Left renal cortex interstitium (tissue), 4 donors: ENCODE measurements around the gene ACOT11. TPM values are rescaled to one million over a fixed set of nuclear protein-coding genes. Genes with fewer than 3 reads are reported as not detected.

Experiments
- DNase-seq, 4 donors: peaks; one replicate each; pipeline ENCODE4 v3.0.0-alpha.2; 2013; ENCODE audit warnings: low read depth in 4 of 4, low spot score in 2 of 4, missing footprints in 1 of 4
- polyA plus RNA-seq, 4 donors: library from polyadenylated mRNA; unstranded; fragments of 120-200 nt; gene quantifications; one replicate each; pipeline ENCODE4 v1.2.1, GENCODE V29; 2013; ENCODE audit not compliant: insufficient read length in 4 of 4

The ACOT11 gene
- polyA plus RNA-seq, 4 donors, result 9.3 to 15.8 (median 14.3) TPM

DNA sequence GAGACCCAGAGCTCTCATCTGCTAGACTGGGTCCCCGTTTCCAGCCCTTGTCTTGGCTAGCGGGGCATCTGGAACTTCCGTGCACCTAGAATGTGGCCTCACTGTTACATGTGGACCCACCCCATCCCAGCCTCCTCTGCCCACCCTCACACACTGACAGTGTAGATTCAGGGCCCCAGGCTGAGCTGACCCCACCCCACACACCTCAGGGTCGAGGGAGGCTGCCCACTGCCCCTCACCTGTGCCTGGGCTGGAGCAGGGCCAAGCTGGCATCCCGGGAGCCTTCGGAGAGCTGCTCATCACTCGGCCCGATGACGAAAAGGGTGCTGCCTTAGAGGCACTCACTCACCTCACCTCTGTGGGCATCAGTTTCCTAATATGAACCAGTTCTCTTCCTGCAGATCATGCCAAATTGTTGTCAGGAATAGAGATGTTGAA is 11.1 kb downstream of the ACOT11 start:
- no peak for DNase-seq

- DNase-seq, result no peak
Measured at GRCh38 chr1:54559771-54560231, 11.8 kb downstream of the ACOT11 start.

DNA sequence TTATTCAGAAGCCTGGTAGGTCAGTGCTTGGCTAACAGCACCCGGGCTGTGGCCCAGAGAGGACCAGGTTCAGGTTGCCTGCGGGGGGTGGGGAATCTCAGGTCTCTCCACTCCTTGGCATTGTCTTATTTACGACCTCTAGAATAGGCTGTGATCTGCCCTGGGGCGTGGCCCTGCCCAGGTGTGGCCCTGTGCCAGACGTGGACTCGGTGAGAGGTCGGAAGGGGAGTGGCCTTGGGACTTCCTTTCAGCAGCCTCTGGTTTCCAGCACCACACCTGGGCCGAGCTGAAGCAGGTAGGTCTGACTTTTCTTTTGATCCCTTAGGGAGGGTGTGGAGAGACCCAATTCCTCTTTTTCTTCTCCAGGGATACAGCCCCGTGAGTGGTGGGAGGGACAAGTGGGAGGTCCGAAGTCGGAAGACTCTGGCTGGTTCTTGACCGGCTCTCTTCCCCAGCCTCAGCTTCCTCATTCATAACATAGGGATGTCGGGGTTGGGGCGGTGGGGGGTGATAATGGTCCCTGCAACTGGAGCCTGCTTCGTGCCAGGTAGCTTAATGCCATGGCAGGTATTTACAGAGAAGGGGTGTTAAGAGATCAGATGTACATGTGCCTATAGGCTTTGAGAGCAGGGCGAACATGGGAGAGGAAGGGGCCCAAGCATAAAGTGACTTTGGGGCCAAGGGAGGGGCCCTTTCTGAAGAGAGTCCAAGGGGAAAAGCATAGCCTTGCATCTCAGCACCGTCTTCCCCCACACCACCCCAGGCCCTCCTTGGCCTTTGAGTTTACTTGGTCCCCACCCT is 16.5 kb downstream of the ACOT11 start:
- no peak for DNase-seq

DNA sequence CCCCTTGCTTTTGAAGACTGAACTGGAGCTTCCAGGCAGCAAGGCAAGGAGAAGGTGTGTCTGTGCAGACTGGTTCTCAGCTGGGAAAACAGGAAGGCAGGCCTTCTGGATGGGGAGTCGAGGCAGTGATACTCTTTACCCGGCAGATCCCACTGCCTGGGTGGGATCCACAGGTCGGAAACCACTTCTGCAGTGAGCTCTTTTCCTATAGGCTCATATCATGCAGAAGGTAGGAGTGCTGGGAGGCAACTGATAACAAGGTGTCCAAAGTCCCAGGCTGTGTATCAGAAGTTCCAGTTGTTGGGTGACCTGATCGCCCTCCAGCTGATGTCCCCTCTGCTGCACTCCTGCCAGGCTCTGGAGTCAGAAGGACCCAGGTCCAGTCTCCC is 17.1 kb downstream of the ACOT11 start:
- DNase-seq, result no peak

- no peak for DNase-seq
Measured at GRCh38 chr1:54566438-54567141, 18.6 kb downstream of the ACOT11 start.

GRCh38 chr1:54567961-54568360 is 19.9 kb downstream of the ACOT11 start:
- no peak for DNase-seq

DNA sequence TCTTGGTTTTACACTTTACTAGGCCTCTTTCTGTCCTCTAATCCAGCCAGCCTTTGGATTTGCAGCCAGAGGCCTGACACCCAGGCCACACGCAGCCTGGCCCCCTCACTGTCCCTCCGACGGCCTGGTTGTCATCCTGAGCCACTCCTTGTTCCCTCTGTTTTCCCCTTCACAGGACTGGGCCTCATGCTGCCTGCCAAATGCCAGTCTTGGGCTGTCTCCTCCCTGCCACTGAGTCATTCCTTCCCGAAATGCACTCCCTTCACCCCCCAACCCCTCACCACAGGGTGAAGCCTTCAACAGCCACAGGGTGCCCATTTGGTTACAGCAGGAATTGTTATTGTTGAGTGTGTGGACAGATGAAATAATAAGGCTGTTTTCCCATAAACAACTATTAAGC is 21.3 kb downstream of the ACOT11 start:
- DNase-seq, result no peak

DNA sequence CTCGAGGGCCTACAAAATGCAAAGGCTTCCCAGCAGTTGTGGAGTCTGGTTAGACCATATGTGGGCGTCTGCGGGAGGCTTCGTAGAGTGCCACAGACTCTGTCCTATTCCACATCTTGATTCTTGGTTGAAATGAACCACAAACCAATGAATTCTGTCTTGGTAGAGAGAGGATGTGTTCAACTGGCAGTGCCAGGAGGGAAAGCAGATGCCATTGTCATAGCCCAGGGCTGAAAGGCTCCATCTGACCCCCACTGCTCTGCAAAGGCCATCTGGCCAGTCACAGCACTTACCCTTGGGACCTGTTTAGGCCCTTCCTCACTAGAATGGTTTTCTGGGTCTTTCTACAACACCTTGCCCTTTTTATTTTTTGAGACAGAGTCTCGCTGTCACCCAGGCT is 22.1 kb downstream of the ACOT11 start:
- no peak for DNase-seq

- DNase-seq, result no peak
Measured at GRCh38 chr1:54571326-54571725, 23.3 kb downstream of the ACOT11 start.

DNA sequence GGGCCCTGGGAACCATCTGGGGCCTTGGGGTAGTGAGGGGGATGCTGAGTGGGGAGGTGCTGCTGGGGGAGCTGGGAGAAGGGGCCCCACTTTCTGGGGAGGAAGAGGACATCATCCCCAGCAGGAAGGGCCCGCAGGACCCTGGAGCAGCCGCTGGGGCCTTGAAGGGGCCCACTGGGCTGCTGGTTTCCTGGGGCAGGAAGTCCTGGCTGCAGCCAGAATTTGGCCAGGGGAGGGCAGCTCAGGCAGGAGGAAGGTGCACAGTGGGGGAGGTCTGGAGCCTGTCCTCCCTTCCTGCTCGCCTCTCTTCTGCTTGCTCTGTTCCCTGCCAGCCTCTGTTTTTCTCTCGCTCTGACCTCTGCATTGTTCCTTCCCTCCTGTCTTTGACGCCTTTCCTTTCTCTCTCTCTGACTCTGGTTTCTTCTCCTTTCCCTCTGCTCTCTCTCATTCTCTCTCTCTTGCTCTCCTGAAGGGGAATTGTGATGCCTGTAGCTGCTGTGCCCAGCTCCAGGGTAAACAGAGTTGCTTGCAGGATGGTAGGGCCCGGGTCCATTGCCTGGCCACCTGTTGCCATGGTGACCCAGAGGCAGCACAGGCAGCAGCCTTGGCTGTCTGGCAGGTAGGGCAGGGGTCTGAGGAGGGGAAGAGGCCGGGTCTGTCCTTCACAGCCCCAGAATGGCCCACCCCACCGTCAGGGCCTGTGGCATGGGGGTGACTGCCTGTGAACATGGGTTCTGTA is 23.9 kb downstream of the ACOT11 start:
- DNase-seq, result no peak

DNA sequence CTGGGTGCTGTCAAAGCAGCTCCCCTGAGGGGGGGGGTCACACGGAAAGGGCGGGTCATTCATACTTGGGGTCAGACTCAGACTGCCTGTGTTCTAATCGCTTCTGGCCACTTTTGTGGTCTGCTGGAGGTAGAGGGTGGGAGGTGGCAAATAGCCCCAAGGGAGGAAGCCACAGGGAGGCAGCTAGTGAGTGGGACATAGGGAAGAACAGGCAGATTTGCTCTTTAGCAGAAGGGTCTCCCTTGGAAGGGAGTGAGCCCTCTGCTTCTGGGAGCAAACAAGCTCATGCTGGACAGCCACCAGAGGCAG is 24.5 kb downstream of the ACOT11 start:
- no peak for DNase-seq

DNA sequence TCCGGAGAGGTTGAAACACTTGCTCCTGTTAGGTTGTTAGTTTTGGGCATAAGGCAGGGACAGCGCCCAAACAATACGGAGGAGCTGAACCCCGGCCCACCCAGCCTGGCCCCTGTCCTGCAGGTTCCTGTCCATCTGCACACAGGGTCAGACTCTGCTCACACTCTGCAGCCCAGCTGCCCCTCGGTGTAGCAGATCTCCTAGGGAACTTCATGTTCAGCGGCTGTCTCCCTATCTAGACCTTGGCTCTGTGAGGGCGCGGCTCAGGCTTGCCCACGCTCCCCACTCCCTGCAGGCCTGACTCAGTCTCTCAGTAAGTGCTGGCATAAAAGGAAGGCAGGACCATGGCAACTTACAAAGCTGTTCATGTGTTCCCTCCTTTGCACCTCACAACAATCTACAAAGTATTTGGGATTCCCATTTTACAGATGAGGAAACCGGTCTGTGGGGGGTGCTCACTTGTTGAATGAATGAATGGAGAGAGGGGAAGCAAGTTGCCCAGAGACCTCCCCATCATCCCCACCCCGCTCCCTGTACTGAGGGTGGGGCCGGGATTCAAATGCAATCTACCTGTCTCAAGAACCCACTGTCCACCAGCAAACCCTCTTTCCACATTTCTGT is 26.2 kb downstream of the ACOT11 start:
- no peak for DNase-seq

DNA sequence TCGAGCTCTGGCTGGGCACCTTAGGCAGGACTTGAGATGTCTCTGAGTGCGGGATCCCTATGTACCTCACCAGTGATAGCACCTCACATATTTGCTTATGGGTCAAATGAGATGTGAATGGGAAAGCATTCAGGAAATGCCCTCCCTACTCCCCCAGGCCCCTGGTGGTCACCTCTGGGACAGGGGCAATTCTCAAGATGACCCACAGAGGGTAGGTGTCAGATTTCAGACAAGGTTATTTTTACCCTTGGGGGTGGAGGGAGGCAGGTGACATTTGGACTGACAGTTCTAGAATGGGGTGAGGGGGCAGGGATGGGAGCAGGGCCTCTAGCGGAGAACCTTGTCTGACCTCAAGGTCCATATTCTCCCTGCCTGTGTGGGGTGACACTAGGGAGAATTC is 27.1 kb downstream of the ACOT11 start:
- DNase-seq, result no peak

- DNase-seq, result no peak
Measured at GRCh38 chr1:54575605-54576290, 27.7 kb downstream of the ACOT11 start.

DNA sequence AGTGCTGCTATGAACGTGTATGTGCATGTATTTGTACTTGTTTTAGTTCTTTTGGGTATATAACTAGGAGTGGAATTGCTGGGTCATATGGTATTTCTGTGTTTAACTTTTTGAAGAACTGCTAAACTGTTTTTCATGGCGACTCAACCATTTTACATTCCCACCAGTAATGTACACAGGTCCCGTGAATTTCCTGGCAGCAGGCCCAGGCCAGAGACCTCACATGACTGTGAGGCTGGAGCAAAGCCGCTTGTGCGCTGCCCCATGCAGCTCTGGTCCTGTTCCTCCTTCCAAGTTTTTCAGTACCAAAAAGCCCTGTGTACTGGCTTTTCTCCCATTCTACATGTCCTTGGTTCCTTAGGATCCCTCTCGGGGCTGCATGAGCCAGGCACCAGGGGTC is 29.6 kb downstream of the ACOT11 start:
- DNase-seq, result peak in 1 of 4 donors; percentile 47

DNA sequence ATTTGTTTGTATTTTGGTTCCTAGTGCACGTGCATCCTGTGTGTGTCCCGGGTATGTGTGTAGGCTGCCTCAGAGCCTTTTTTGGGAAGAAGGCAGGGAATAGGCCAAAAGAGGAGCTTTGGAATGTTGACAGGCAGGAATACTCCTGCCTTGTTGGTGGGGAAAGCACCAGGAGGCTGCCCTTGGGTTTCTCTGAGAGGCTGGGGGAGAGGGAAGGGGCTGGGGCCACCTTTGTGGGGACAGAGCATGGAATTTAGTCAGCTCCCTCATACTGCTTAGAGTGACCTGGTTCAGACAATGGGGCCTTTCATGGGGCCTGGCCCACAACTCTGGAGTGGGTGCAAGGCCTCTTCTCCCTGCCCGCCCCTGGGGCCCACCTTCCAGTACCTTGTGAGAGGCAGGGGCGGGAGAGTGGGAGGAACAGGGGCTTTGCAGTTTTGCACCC is 31.3 kb downstream of the ACOT11 start:
- no peak for DNase-seq

DNA sequence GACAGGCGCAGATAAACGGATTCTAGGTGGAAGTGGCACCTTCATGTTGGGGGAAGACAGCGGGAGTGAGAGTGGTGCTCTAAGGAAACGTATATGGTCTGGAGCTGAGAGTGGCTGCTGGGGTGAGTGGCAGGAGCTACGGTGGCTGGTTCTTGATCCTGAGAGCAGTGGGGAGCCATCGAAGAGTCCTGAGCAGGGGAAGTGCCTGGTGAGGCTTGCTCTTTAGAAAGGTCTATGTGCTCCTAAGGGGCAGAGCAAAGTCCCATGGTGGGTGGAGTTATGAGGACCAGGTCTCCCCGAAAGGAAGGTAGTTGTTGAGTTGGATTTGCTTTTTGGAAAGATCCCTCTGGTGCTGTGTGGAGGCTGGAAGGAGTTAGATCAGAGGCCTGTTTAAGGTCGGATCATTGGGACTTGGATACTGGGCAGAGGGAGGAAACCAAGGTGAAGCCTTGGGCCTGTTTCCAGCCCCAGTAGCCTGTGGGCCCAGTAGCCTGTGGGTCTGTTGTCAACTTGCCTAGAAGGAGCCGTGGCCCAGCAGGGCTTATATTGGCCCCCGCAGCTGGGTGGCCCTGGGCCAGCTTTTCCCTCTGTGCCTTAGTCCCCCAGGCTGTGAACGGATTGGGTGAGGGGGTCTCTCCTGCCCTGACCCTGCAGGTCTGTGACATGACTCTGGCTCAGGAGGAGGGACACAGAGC is 33.0 kb downstream of the ACOT11 start:
- no peak for DNase-seq

GRCh38 chr1:54581621-54582035 is 33.6 kb downstream of the ACOT11 start:
- peak in 1 of 4 donors; percentile 47 for DNase-seq

DNA sequence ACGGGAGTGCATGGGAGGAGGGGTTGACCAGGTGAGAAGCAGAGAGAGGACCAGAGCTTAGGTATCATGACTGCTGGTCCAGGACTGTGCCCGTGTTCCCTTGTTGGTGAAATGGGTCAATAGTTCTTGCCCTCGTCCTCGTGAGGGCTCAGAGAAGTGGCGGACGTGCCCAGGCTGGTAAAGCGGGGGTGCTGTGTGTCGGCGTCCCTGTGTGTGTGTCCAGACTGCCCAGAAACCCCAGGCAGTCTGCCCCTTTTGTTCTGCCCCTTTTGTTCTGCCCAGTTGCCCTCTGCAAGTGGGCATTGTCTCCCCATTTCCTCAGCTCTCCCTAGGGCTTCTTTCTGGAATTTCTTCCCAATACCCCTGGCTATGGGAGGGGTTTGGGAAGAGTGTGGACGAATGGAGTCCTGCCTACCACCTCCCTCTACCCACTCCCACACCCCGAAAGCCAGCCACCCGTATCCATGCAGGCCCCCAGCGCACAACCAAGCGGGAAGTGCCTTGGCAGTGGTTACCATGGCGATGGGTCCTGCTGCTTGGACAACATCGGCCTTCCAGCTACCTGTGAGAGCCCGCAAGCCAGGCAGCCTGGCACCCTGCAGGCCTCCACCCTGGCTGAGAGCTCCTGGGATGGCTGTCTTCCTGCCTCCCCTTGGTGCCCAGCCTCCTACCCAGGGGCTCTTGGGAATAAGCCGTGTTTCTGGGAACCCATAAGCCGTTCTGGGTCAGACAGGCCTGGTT is 34.7 kb downstream of the ACOT11 start:
- peak in 1 of 4 donors; percentile 75 for DNase-seq
